ENCODE results near the gene NDUFC1.
"Not testable (repeated sequence)": the region's sequence is repeated elsewhere in the genome, so short reads cannot be mapped to it uniquely, and the experiment has no call there.

The NDUFC1 gene

DNA sequence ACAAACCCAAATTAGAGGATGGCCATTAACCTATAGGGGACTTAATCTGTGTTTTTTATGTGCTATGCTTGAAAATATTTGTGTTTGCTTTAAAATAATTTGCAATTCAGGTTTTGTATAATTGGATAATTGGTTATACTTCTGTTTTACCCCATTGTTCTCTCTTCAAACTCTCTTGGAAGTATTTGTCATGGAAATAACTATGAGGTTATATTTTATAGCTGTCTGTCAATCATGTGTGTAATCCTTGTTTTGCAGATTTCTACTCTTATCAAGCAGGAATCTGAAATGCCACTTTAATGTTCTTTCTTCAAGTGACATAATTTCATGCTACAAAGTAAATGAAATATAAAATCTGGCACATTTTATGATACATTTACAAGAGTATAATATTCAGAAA lies 15.4 kb upstream of the NDUFC1 start:
- Histone ChIP-seq H3K9ac (no peak overlapping the region), H3K36me3 (peaks cover 60% of the 10 kb centered on the region), H3K27me3 (no peaks in the 10 kb centered on the region), H3K27ac (no peak overlapping the region), H3K4me1 (peaks cover 14% of the 10 kb centered on the region), H3K4me2 (no peak overlapping the region), H3K4me3 (no peak overlapping the region), H3K9me3 (peaks cover 74% of the 10 kb centered on the region), H4K20me1 (peaks cover 96% of the 10 kb centered on the region)
- no peak for TF ChIP-seq Cebpa-rat (IDR thresholded peaks at IDR 0.05)

DNA sequence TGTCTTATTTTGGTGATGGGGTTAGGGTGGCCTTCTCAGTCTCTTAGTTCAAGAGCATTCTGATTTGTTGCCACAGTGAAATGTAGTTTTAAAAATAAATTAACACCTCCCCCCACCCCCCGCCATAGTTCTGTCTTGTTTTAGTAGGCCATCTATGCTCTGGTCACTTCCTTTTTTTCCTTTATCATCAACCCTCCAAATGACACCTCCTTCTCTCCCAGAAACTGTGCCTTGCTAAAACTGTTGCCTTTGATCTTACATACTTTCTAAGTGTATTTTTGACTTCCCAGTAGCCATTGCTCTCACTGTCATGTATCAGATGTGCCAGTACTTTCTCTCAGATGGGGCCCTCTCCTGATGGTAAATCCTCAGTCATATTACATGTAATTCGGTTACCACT lies 14.5 kb upstream of the NDUFC1 start:
- TF ChIP-seq Cebpa-rat (IDR thresholded peaks at IDR 0.05): no peak
- peaks cover 68% of the 10 kb centered on the region for H3K9me3 ChIP-seq
- H3K27me3 ChIP-seq: no peaks in the 10 kb centered on the region
- H3K9ac ChIP-seq: no peak overlapping the region
- H3K36me3 ChIP-seq: peaks cover 60% of the 10 kb centered on the region
- H3K4me1 ChIP-seq: peaks cover 23% of the 10 kb centered on the region
- H3K4me3 ChIP-seq: no peak overlapping the region
- H4K20me1 ChIP-seq: peaks cover 96% of the 10 kb centered on the region
- H3K27ac ChIP-seq: no peak overlapping the region
- H3K4me2 ChIP-seq: no peak overlapping the region

DNA sequence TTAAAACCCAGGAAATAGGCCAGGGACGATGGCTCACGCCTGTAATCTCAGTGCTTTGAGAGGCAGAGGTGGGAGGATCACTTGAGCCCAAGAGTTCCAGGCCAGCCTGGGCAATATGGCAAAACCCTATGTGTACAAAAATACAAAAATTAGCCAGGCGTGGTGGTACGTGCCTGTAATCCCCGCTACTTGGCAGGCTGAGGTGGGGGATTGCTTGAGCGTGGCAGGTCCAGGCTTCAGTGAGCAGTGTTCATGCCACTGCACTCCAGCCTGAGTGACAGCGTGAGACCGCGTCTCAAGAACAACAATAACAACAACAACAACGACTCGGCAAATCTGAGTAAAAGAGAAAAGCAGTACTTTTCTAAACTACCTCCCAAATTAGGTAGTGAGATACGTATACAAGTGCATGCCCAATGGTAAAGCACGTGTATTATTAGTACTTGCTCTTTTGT lies 13.0 kb upstream of the NDUFC1 start:
- Histone ChIP-seq H3K9me3 (peaks cover 55% of the 10 kb centered on the region), H3K4me2 (no peak overlapping the region), H3K27me3 (no peaks in the 10 kb centered on the region), H3K36me3 (peaks cover 54% of the 10 kb centered on the region), H3K4me1 (peaks cover 30% of the 10 kb centered on the region), H3K9ac (no peak overlapping the region), H3K27ac (no peak overlapping the region), H4K20me1 (peaks cover 96% of the 10 kb centered on the region), H3K4me3 (no peak overlapping the region)
- no peak for TF ChIP-seq Cebpa-rat (IDR thresholded peaks at IDR 0.05)

DNA sequence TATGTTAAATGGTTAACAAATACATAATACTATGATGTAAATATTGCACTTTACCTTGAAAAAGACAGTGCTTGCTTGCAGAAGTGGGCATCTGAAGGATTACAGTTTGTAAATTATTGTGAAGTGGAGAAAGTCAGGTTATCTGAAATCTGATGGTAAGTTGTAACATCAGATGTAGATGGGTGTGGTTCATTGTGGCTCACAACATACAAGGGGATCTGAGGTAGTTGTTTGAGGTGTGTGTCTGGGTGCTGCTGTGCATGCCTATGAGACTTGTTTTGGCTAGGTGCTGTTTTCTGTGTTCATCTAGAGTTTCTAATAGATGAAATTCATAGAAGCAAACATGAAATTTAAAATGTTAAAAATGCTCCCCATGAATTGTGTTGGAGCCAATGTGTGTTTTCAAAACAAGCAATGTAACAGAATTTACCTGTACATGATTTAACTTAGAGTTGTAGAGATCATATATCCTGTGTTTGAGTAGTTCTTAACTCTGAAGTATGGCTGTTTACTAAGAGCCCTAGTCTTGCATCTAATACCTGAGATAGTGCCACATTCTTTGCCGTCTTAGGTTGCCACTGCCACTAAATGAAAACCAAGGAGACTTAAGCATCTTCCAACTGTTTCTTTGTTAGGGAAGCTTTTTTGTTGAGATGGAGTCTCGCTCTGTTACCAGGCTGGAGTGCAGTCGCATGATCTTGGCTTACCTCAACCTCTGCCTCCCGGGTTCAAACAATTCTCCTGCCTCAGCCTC lies 11.9 kb upstream of the NDUFC1 start:
- no peaks in the 10 kb centered on the region for H3K27me3 ChIP-seq
- H3K4me3 ChIP-seq: no peak overlapping the region
- H3K9me3 ChIP-seq: peaks cover 49% of the 10 kb centered on the region
- no peak overlapping the region for H3K9ac ChIP-seq
- peaks cover 96% of the 10 kb centered on the region for H4K20me1 ChIP-seq
- H3K36me3 ChIP-seq: peaks cover 53% of the 10 kb centered on the region
- peaks cover 30% of the 10 kb centered on the region for H3K4me1 ChIP-seq
- TF ChIP-seq Cebpa-rat (IDR thresholded peaks at IDR 0.05): no peak
- no peak overlapping the region; the same call in 1 of the 2 replicates for H3K4me2 ChIP-seq
- no peak overlapping the region for H3K27ac ChIP-seq

DNA sequence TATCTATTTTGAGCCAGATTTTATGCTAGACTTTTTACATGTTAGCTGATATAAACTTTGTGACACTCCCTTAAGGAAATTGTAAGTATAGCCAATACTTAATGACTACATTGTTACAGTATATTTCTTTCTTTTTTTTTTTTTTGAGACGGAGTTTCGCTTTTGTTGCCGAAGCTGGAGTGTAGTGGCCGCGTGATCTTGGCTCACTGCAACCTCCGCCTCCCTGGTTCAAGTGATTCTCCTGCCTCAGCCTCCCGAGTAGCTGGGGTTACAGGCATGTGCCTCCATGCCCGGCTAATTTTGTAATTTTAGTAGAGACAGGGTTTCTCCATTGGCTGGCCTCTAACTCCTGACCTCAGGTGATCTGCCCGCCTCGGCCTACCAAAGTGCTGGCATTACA lies 11.1 kb upstream of the NDUFC1 start:
- peak overlapping the region; percentile 24 for H3K4me2 ChIP-seq
- H4K20me1 ChIP-seq: peaks cover 96% of the 10 kb centered on the region
- peaks cover 41% of the 10 kb centered on the region for H3K9me3 ChIP-seq
- H3K36me3 ChIP-seq: peaks cover 53% of the 10 kb centered on the region
- peaks cover 30% of the 10 kb centered on the region for H3K4me1 ChIP-seq
- H3K9ac ChIP-seq, H3K27me3 ChIP-seq, H3K27ac ChIP-seq, H3K4me3 ChIP-seq: not testable (repeated sequence)

DNA sequence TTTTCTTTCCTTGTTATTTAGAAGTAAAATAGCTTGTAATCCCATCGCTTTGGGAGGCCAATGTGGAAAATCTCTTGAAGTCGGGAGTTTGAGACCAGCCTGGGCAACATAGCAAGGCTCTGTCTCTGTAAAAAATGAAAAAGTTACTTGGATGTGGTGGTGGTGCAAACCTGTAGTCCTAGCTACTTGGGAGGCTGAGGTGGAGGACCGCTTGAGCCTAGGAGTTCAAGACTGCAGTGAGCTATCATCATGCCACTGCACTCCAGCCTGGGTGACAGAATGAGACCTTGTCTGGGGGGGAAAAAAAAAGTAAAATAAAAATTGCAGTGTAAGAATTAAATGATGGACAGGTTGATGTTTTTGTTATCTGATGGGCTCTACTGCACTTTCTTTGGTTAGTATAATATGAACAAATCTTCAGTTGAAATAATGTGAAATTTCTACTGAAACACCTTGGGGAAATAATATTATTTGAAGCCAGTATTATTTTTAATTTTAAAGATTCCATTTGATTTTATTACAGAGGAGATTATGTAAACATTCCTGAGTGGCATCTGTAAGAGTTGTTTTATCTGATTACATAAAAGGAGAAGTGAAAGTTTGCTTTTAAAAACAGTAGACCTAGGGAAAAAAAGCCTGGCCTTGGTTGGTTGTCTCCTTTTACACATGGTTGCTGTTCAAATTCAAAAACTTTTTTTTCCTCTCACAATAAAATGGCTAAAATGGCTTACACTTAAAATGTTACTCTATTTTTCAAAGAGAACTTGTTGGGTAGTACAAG lies 10.5 kb upstream of the NDUFC1 start:
- no peak overlapping the region for H3K9ac ChIP-seq
- H3K9me3 ChIP-seq: peaks cover 40% of the 10 kb centered on the region
- no peak overlapping the region for H3K27ac ChIP-seq
- H3K4me2 ChIP-seq: peak overlapping the region; percentile 24
- H3K36me3 ChIP-seq: peaks cover 55% of the 10 kb centered on the region
- no peak for TF ChIP-seq Cebpa-rat (IDR thresholded peaks at IDR 0.05)
- peaks cover 30% of the 10 kb centered on the region for H3K4me1 ChIP-seq
- no peaks in the 10 kb centered on the region for H3K27me3 ChIP-seq
- peaks cover 96% of the 10 kb centered on the region for H4K20me1 ChIP-seq
- no peak overlapping the region for H3K4me3 ChIP-seq

DNA sequence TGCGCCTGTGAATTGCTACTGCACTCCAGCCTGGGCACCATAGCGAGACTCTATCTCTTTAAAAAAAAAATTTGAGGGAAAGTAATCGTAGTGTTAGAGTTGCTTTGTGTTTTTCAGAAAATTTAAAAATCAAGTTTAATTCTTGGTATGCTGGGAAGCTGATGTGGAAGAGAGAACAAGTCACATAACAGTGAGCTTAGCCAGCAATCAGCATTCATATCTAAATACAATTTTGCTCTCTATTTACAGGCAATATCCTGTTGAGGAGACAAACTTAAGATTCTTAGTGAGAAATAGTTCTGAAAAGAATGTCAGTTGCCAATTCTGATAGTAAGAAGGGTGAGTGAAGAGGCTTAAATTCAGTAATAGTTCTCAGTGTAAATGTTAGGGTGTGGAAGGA lies 9.6 kb upstream of the NDUFC1 start:
- Histone ChIP-seq H3K4me3 (no peak overlapping the region), H3K27me3 (no peaks in the 10 kb centered on the region), H3K9me3 (peaks cover 33% of the 10 kb centered on the region), H3K4me2 (no peak overlapping the region; the same call in 1 of the 2 replicates), H3K9ac (no peak overlapping the region), H3K36me3 (peaks cover 55% of the 10 kb centered on the region), H3K4me1 (peaks cover 30% of the 10 kb centered on the region), H3K27ac (no peak overlapping the region), H4K20me1 (peaks cover 96% of the 10 kb centered on the region)
- no peak for TF ChIP-seq Cebpa-rat (IDR thresholded peaks at IDR 0.05)

DNA sequence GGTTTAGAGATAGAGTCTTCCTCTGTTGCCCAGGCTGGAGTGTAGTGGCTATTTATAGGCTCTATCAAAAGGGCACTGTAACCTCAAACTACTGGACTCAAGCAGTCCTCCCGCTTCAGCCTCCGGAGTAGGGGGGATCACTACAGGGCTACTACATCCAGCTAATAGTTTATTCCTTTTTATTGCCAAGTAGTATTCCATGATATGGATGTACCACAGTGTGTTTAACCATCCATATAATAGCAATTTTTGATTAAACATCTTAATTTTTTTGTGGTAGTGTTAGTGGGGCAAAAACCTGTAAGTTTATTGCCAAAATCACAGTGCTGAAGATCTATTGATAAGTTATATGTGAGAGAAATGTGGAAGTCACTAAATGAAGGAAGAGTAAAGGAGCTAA lies 2.6 kb upstream of the NDUFC1 start:
- Histone ChIP-seq H4K20me1 (peaks cover 85% of the 10 kb centered on the region), H3K27me3 (no peaks in the 10 kb centered on the region), H3K9ac (no peak overlapping the region), H3K4me1 (peaks cover 21% of the 10 kb centered on the region), H3K36me3 (peaks cover 59% of the 10 kb centered on the region), H3K4me2 (no peak overlapping the region), H3K9me3 (peaks cover 19% of the 10 kb centered on the region), H3K4me3 (peak overlapping the region; percentile 31; the same call in 1 of the 2 replicates), H3K27ac (no peak overlapping the region)
- TF ChIP-seq Cebpa-rat (IDR thresholded peaks at IDR 0.05): no peak

DNA sequence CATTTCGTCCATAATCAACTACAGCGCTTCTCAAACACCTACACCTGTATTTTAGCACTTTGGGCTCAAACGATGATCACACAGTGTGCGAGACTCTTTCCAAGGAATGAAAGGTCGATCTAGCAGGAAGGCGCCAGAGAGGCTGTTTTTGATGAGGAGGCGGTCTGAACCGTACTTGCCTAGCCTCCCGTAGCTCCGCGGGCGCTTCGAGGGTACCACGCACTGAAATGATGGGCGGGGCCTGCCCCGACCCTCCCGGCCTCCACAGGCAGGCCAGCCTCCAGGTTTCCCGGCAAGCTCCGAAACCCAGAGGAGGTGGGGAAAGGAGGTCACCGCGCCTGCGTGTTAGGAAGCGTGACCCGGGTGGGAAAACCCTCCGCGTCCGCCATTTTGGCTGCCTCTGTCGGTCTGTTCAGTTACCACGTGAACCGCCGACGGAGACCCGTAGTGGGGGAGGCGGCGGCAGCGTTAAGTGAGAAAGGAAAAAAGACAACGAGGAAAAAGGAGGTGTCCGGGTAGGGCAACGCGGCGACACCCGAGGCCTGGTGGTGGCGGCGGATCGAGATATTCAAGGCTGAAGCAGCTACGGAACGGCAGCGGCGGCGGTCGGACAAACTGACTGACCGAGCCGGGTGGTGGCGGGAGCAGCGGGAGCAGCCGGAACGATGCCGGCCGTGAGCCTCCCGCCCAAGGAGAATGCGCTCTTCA lies 1.0 kb downstream of the NDUFC1 start, which contains the start of gene NAA15:
TSS of gene NAA15 (plus strand) at position 393 of the 708 bp plus-strand sequence. CDS start at position 666, 273 bp downstream.
- peaks cover 48% of the 10 kb centered on the region for H4K20me1 ChIP-seq
- H3K4me1 ChIP-seq: peaks cover 34% of the 10 kb centered on the region
- H3K9ac ChIP-seq: peak within 1 kb of the TSS; percentile 97
- H3K4me2 ChIP-seq: peak within 1 kb of the TSS; percentile 89
- H3K27ac ChIP-seq: peak within 1 kb of the TSS; percentile 98
- peaks cover 27% of the 10 kb centered on the region for H3K36me3 ChIP-seq
- no peak for TF ChIP-seq Cebpa-rat (IDR thresholded peaks at IDR 0.05)
- peak within 1 kb of the TSS; percentile 97 for H3K4me3 ChIP-seq
- H3K27me3 ChIP-seq: no peaks in the 10 kb centered on the region
- H3K9me3 ChIP-seq: peaks cover 19% of the 10 kb centered on the region
